Activated T-cell treated with anti-CD3 and anti-CD28 coated beads, Interleukin-2, amount 50 U/mL, for 72 hours (primary cell): ENCODE data around the gene RGS6. TPM values are rescaled to one million over a fixed set of nuclear protein-coding genes. Genes with fewer than 3 reads are reported as not detected.

Experiments
- ATAC-seq, 2 donors: fragments of 150-1000 bp; cut with Tn5 transposase; replicated peaks in 1 of 2; 2 replicates each; pipeline ENCODE4 v1.10.0; 2021; ENCODE audit warnings: moderate library complexity in 2 of 2, mild to moderate bottlenecking in 1 of 2
- DNase-seq, 2 donors: peaks; one replicate each; pipeline ENCODE4 v3.0.0; 2021 to 2022; ENCODE audit warnings: mixed read lengths in 1 of 2
- H3K27ac Mint-ChIP-seq: one replicate; pipeline ENCODE4 v1.8.0; 2022; ENCODE audit warnings: mild to moderate bottlenecking, moderate library complexity, mixed read lengths
- H3K27me3 Mint-ChIP-seq: one replicate; pipeline ENCODE4 v1.8.0; 2022; ENCODE audit warnings: low read depth, mixed read lengths
- H3K36me3 Mint-ChIP-seq, 2 donors: one replicate each; pipeline ENCODE4 v1.8.0; 2022; ENCODE audit warnings: mixed read lengths in 2 of 2, mild to moderate bottlenecking in 1 of 2; ENCODE audit not compliant: insufficient read depth in 2 of 2
- H3K4me1 Mint-ChIP-seq: one replicate; pipeline ENCODE4 v1.8.0; 2022; ENCODE audit warnings: low read depth, mixed read lengths
- H3K4me3 Mint-ChIP-seq, 2 donors: one replicate each; pipeline ENCODE4 v1.8.0; 2022; ENCODE audit warnings: mild to moderate bottlenecking in 2 of 2, mixed read lengths in 2 of 2, moderate library complexity in 2 of 2
- H3K9me3 Mint-ChIP-seq, 2 donors: one replicate each; pipeline ENCODE4 v1.8.0; 2022; ENCODE audit warnings: mixed read lengths in 2 of 2
- total RNA-seq, 2 donors: library from RNA; stranded (reverse); gene quantifications; one replicate each; pipeline ENCODE4 v1.2.3, GENCODE V29; 2022

Gene RGS6
- total RNA-seq, 2 donors from 2014 or later, result 2.2 to 2.5 TPM

GRCh38 chr14:72604133-72604532 is 671.9 kb downstream of the RGS6 start:
- Mint-ChIP-seq H3K4me3 (no peak overlapping the region), H3K27ac (no peak overlapping the region), H3K36me3 (no peaks in the 10 kb centered on the region), H3K9me3 (no peaks in the 10 kb centered on the region), H3K4me1 (no peaks in the 10 kb centered on the region), H3K27me3 (peaks cover 15% of the 10 kb centered on the region)
- DNase-seq (no peak), ATAC-seq (no peak)

- DNase-seq (no peak), ATAC-seq (no peak)
- Mint-ChIP-seq H3K4me1 (no peaks in the 10 kb centered on the region), H3K36me3 (no peaks in the 10 kb centered on the region), H3K27ac (no peak overlapping the region), H3K27me3 (peaks cover 11% of the 10 kb centered on the region), H3K4me3 (no peak overlapping the region), H3K9me3 (no peaks in the 10 kb centered on the region)
These were observed 673.1 kb downstream of the RGS6 start for GRCh38 chr14:72605096-72605920.

- DNase-seq, result no peak
- no peak for ATAC-seq
- H3K4me3 Mint-ChIP-seq, result no peak overlapping the region
- H3K27me3 Mint-ChIP-seq, result peaks cover 9% of the 10 kb centered on the region
- no peaks in the 10 kb centered on the region for H3K9me3 Mint-ChIP-seq
- no peak overlapping the region for H3K27ac Mint-ChIP-seq
- no peaks in the 10 kb centered on the region for H3K36me3 Mint-ChIP-seq
- H3K4me1 Mint-ChIP-seq, result no peaks in the 10 kb centered on the region
These were observed 673.6 kb downstream of the RGS6 start for GRCh38 chr14:72605921-72606220.

- ATAC-seq (no peak), DNase-seq (no peak)
- Mint-ChIP-seq H3K27ac (no peak overlapping the region), H3K4me1 (no peaks in the 10 kb centered on the region), H3K4me3 (no peak overlapping the region), H3K27me3 (peaks cover 1% of the 10 kb centered on the region), H3K36me3 (no peaks in the 10 kb centered on the region), H3K9me3 (no peaks in the 10 kb centered on the region)
These were observed 674.6 kb downstream of the RGS6 start for GRCh38 chr14:72606879-72607278.

GRCh38 chr14:72607386-72608130 is 675.3 kb downstream of the RGS6 start:
- Mint-ChIP-seq H3K27ac (no peak overlapping the region), H3K9me3 (no peaks in the 10 kb centered on the region), H3K27me3 (peaks cover 4% of the 10 kb centered on the region), H3K4me1 (no peaks in the 10 kb centered on the region), H3K4me3 (no peak overlapping the region), H3K36me3 (no peaks in the 10 kb centered on the region)
- no peak for DNase-seq
- no peak for ATAC-seq

GRCh38 chr14:72608391-72609204 is 676.4 kb downstream of the RGS6 start:
- Mint-ChIP-seq H3K36me3 (no peaks in the 10 kb centered on the region), H3K27me3 (peaks cover 7% of the 10 kb centered on the region), H3K9me3 (no peaks in the 10 kb centered on the region), H3K27ac (no peak overlapping the region), H3K4me3 (no peak overlapping the region), H3K4me1 (no peaks in the 10 kb centered on the region)
- DNase-seq (no peak), ATAC-seq (no peak)

- Mint-ChIP-seq H3K36me3 (no peaks in the 10 kb centered on the region), H3K27me3 (peaks cover 7% of the 10 kb centered on the region), H3K9me3 (no peaks in the 10 kb centered on the region), H3K27ac (no peak overlapping the region), H3K4me3 (no peak overlapping the region), H3K4me1 (no peaks in the 10 kb centered on the region)
- DNase-seq, result no peak
- no peak for ATAC-seq
These were observed 677.1 kb downstream of the RGS6 start for GRCh38 chr14:72609205-72609916.

GRCh38 chr14:72610096-72610830 is 678.0 kb downstream of the RGS6 start:
- ATAC-seq (no peak), DNase-seq (no peak)
- H3K4me1 Mint-ChIP-seq, result no peaks in the 10 kb centered on the region
- H3K9me3 Mint-ChIP-seq, result no peaks in the 10 kb centered on the region
- no peak overlapping the region for H3K4me3 Mint-ChIP-seq
- no peaks in the 10 kb centered on the region for H3K36me3 Mint-ChIP-seq
- H3K27ac Mint-ChIP-seq, result no peak overlapping the region
- peaks cover 7% of the 10 kb centered on the region for H3K27me3 Mint-ChIP-seq

GRCh38 chr14:72610831-72611200 is 678.6 kb downstream of the RGS6 start:
- Mint-ChIP-seq H3K9me3 (no peaks in the 10 kb centered on the region), H3K27me3 (peaks cover 7% of the 10 kb centered on the region), H3K27ac (no peak overlapping the region), H3K36me3 (no peaks in the 10 kb centered on the region), H3K4me1 (no peaks in the 10 kb centered on the region), H3K4me3 (no peak overlapping the region)
- DNase-seq (no peak), ATAC-seq (no peak)

GRCh38 chr14:72611506-72611905 is 679.3 kb downstream of the RGS6 start:
- no peaks in the 10 kb centered on the region for H3K36me3 Mint-ChIP-seq
- H3K9me3 Mint-ChIP-seq, result no peaks in the 10 kb centered on the region
- no peak overlapping the region for H3K4me3 Mint-ChIP-seq
- H3K27me3 Mint-ChIP-seq, result peaks cover 7% of the 10 kb centered on the region
- no peak overlapping the region for H3K27ac Mint-ChIP-seq
- no peaks in the 10 kb centered on the region for H3K4me1 Mint-ChIP-seq
- DNase-seq, result no peak
- ATAC-seq, result no peak

- ATAC-seq, result no peak
- no peak overlapping the region for H3K27ac Mint-ChIP-seq
- no peaks in the 10 kb centered on the region for H3K9me3 Mint-ChIP-seq
- H3K27me3 Mint-ChIP-seq, result peaks cover 7% of the 10 kb centered on the region
- no peaks in the 10 kb centered on the region for H3K36me3 Mint-ChIP-seq
- no peaks in the 10 kb centered on the region for H3K4me1 Mint-ChIP-seq
- no peak overlapping the region for H3K4me3 Mint-ChIP-seq
- no peak for DNase-seq
These were observed 679.8 kb downstream of the RGS6 start for GRCh38 chr14:72612041-72612440.

- H3K4me1 Mint-ChIP-seq, result no peaks in the 10 kb centered on the region
- ATAC-seq (no peak), DNase-seq (no peak)
- peaks cover 7% of the 10 kb centered on the region for H3K27me3 Mint-ChIP-seq
- no peak overlapping the region for H3K27ac Mint-ChIP-seq
- H3K4me3 Mint-ChIP-seq, result no peak overlapping the region
- no peaks in the 10 kb centered on the region for H3K9me3 Mint-ChIP-seq
- no peaks in the 10 kb centered on the region for H3K36me3 Mint-ChIP-seq
These were observed 681.2 kb downstream of the RGS6 start for GRCh38 chr14:72613231-72613974.
